Karpas-422 (cell line): ENCODE data around the gene TBC1D7. TPM values are rescaled to one million over a fixed set of nuclear protein-coding genes. Genes with fewer than 3 reads are reported as not detected.

Experiments used
- DNase-seq: peaks from one replicate; pipeline ENCODE4 v3.0.0-alpha.2; 2015
- H2AFZ ChIP-seq: fragments of 200-600 bp; sonication (generic); 2 replicates; pipeline ENCODE4 v1.6.1; 2014; ENCODE audit warnings: antibody characterized with exemption, low read length, mixed read lengths
- H3K27ac ChIP-seq: fragments of 200-600 bp; sonication (generic); 2 replicates; pipeline ENCODE4 v1.5.1; 2014; ENCODE audit warnings: mild to moderate bottlenecking, low read length, moderate library complexity
- H3K27me3 ChIP-seq: fragments of 200-600 bp; sonication (generic); 2 replicates; pipeline ENCODE4 v1.6.1; 2014; ENCODE audit warnings: low read length, mixed read lengths
- H3K36me3 ChIP-seq: fragments of 200-600 bp; sonication (generic); 2 replicates; pipeline ENCODE4 v1.6.1; 2014; ENCODE audit warnings: low read length, mixed read lengths; ENCODE audit not compliant: insufficient read depth
- H3K4me1 ChIP-seq: fragments of 200-600 bp; sonication (generic); 2 replicates; pipeline ENCODE4 v1.6.1; 2014; ENCODE audit warnings: mild to moderate bottlenecking, low read length, mixed read lengths
- H3K4me2 ChIP-seq: fragments of 200-600 bp; sonication (generic); 2 replicates; pipeline ENCODE4 v1.6.1; 2014; ENCODE audit warnings: low read length, low read depth, mild to moderate bottlenecking; ENCODE audit not compliant: poor library complexity, severe bottlenecking
- H3K4me3 ChIP-seq: fragments of 200-600 bp; sonication (generic); 2 replicates; pipeline ENCODE4 v1.5.1; 2014; ENCODE audit warnings: mild to moderate bottlenecking, antibody characterized with exemption, low read length, mixed read lengths
- H3K79me2 ChIP-seq: fragments of 200-600 bp; sonication (generic); 2 replicates; pipeline ENCODE4 v1.6.1; 2014; ENCODE audit warnings: mild to moderate bottlenecking, low read length, mixed read lengths
- H3K9ac ChIP-seq: fragments of 200-600 bp; sonication (generic); 2 replicates; pipeline ENCODE4 v1.6.0; 2014; ENCODE audit warnings: low read length
- H3K9me2 ChIP-seq: fragments of 200-600 bp; sonication (generic), shearing (Covaris generic); replicated peaks from 2 replicates; pipeline ENCODE4 v1.6.0; 2014; ENCODE audit warnings: mild to moderate bottlenecking, low read length, moderate library complexity; ENCODE audit not compliant: insufficient read depth
- H3K9me3 ChIP-seq: fragments of 300-700, 200-600 bp; sonication (generic); 2 replicates; pipeline ENCODE4 v1.6.1; 2014; ENCODE audit warnings: low read length, mixed read lengths
- H4K20me1 ChIP-seq: fragments of 200-600 bp; sonication (generic); 2 replicates; pipeline ENCODE4 v1.6.1; 2014; ENCODE audit warnings: mild to moderate bottlenecking, antibody characterized with exemption, low read length, low read depth; ENCODE audit not compliant: insufficient read depth
- total RNA-seq: library from RNA; depleted of rRNA; stranded (reverse); fragments of >200 nt; shearing (Covaris generic); gene quantifications from 2 replicates; pipeline ENCODE4 v1.2.3, GENCODE V29; 2014; ENCODE audit warnings: low replicate concordance

TBC1D7 gene
- total RNA-seq, 1 experiment from 2014 or later, result 28.6 TPM

- no peak overlapping the region for H3K4me2 ChIP-seq
These were observed 35.6 kb downstream of the TBC1D7 start for GRCh38 chr6:13292774-13293173.

GRCh38 chr6:13290335-13290734, 38.0 kb downstream of the TBC1D7 start:
- no peak overlapping the region for H3K4me3 ChIP-seq

More at GRCh38 chr6:13292774-13293173, 35.6 kb downstream of the TBC1D7 start:
- Histone ChIP-seq H3K4me3 (no peak overlapping the region), H2AFZ (no peak overlapping the region), H3K9me3 (no peaks in the 10 kb centered on the region), H3K9me2 (no peaks in the 10 kb centered on the region), H3K27me3 (no peaks in the 10 kb centered on the region), H3K36me3 (no peaks in the 10 kb centered on the region), H3K9ac (no peak overlapping the region), H3K79me2 (no peaks in the 10 kb centered on the region), H3K4me1 (peaks cover 11% of the 10 kb centered on the region), H3K27ac (no peak overlapping the region), H4K20me1 (no peaks in the 10 kb centered on the region)
- no peak for DNase-seq

GRCh38 chr6:13289789-13290318, 38.5 kb downstream of the TBC1D7 start:
- Histone ChIP-seq H3K27ac (no peak overlapping the region), H3K9ac (no peak overlapping the region), H3K36me3 (no peaks in the 10 kb centered on the region), H4K20me1 (no peaks in the 10 kb centered on the region), H2AFZ (no peak overlapping the region), H3K27me3 (no peaks in the 10 kb centered on the region), H3K4me1 (peaks cover 13% of the 10 kb centered on the region), H3K9me2 (no peaks in the 10 kb centered on the region), H3K9me3 (no peaks in the 10 kb centered on the region), H3K4me2 (no peak overlapping the region), H3K4me3 (no peak overlapping the region), H3K79me2 (no peaks in the 10 kb centered on the region)
- no peak for DNase-seq

More at GRCh38 chr6:13290335-13290734, 38.0 kb downstream of the TBC1D7 start:
- DNase-seq, result no peak
- H3K79me2 ChIP-seq, result no peaks in the 10 kb centered on the region
- no peak overlapping the region for H3K4me2 ChIP-seq
- H3K36me3 ChIP-seq, result no peaks in the 10 kb centered on the region
- H3K4me1 ChIP-seq, result peaks cover 13% of the 10 kb centered on the region
- H3K27me3 ChIP-seq, result no peaks in the 10 kb centered on the region
- no peak overlapping the region for H2AFZ ChIP-seq
- H4K20me1 ChIP-seq, result no peaks in the 10 kb centered on the region
- no peaks in the 10 kb centered on the region for H3K9me2 ChIP-seq
- no peaks in the 10 kb centered on the region for H3K9me3 ChIP-seq
- no peak overlapping the region for H3K9ac ChIP-seq
- no peak overlapping the region for H3K27ac ChIP-seq

GRCh38 chr6:13288969-13289391, 39.4 kb downstream of the TBC1D7 start:
- Histone ChIP-seq H3K4me1 (peaks cover 13% of the 10 kb centered on the region), H4K20me1 (no peaks in the 10 kb centered on the region), H3K9ac (no peak overlapping the region), H3K36me3 (no peaks in the 10 kb centered on the region), H3K4me3 (no peak overlapping the region), H3K4me2 (no peak overlapping the region), H3K79me2 (no peaks in the 10 kb centered on the region), H3K27ac (no peak overlapping the region), H3K27me3 (no peaks in the 10 kb centered on the region), H2AFZ (no peak overlapping the region), H3K9me3 (no peaks in the 10 kb centered on the region), H3K9me2 (no peaks in the 10 kb centered on the region)
- DNase-seq, result no peak

- Histone ChIP-seq H4K20me1 (no peaks in the 10 kb centered on the region), H3K4me1 (peaks cover 13% of the 10 kb centered on the region), H3K4me3 (no peak overlapping the region), H3K9me2 (no peaks in the 10 kb centered on the region), H3K9ac (no peak overlapping the region), H3K27ac (no peak overlapping the region), H3K36me3 (no peaks in the 10 kb centered on the region), H2AFZ (no peak overlapping the region), H3K9me3 (no peaks in the 10 kb centered on the region), H3K27me3 (no peaks in the 10 kb centered on the region), H3K79me2 (no peaks in the 10 kb centered on the region), H3K4me2 (no peak overlapping the region)
- DNase-seq, result no peak
These were observed 39.9 kb downstream of the TBC1D7 start for GRCh38 chr6:13288481-13288880.

GRCh38 chr6:13287104-13287503, 41.2 kb downstream of the TBC1D7 start:
- no peak overlapping the region for H3K4me2 ChIP-seq
- DNase-seq, result no peak
- no peak overlapping the region for H2AFZ ChIP-seq
- no peaks in the 10 kb centered on the region for H3K79me2 ChIP-seq
- H3K27me3 ChIP-seq, result no peaks in the 10 kb centered on the region
- no peak overlapping the region for H3K27ac ChIP-seq
- no peaks in the 10 kb centered on the region for H3K9me2 ChIP-seq
- no peaks in the 10 kb centered on the region for H4K20me1 ChIP-seq
- no peaks in the 10 kb centered on the region for H3K9me3 ChIP-seq
- H3K36me3 ChIP-seq, result no peaks in the 10 kb centered on the region
- no peak overlapping the region for H3K9ac ChIP-seq
- H3K4me3 ChIP-seq, result no peak overlapping the region
- H3K4me1 ChIP-seq, result peaks cover 20% of the 10 kb centered on the region

GRCh38 chr6:13286181-13286580, 42.2 kb downstream of the TBC1D7 start:
- Histone ChIP-seq H3K9me2 (no peaks in the 10 kb centered on the region), H2AFZ (no peak overlapping the region), H3K4me3 (no peak overlapping the region), H4K20me1 (no peaks in the 10 kb centered on the region), H3K9me3 (no peaks in the 10 kb centered on the region), H3K79me2 (no peaks in the 10 kb centered on the region), H3K4me2 (no peak overlapping the region), H3K27ac (no peak overlapping the region), H3K36me3 (no peaks in the 10 kb centered on the region), H3K4me1 (peaks cover 20% of the 10 kb centered on the region), H3K27me3 (no peaks in the 10 kb centered on the region), H3K9ac (no peak overlapping the region)
- DNase-seq, result peak; percentile 55

- H3K27ac ChIP-seq, result no peak overlapping the region
- no peak for DNase-seq
These were observed 42.6 kb downstream of the TBC1D7 start for GRCh38 chr6:13285705-13286104.

More at GRCh38 chr6:13285705-13286104, 42.6 kb downstream of the TBC1D7 start:
- Histone ChIP-seq H4K20me1 (no peaks in the 10 kb centered on the region), H3K4me2 (no peak overlapping the region), H3K79me2 (no peaks in the 10 kb centered on the region), H3K9ac (no peak overlapping the region), H3K4me1 (peaks cover 20% of the 10 kb centered on the region), H3K4me3 (no peak overlapping the region), H3K27me3 (no peaks in the 10 kb centered on the region), H3K36me3 (no peaks in the 10 kb centered on the region), H3K9me3 (no peaks in the 10 kb centered on the region), H2AFZ (no peak overlapping the region), H3K9me2 (no peaks in the 10 kb centered on the region)
